ENCODE data around the gene BMP8B. TPM values are rescaled to one million over a fixed set of nuclear protein-coding genes. Genes with fewer than 3 reads are reported as not detected.

BMP8B gene
- total and polyA plus RNA-seq, 2 of the 8 experiments (the other 6 are each of a cell fraction or from before 2014, with no cell fraction given) = 0.37 to 0.50 TPM

DNA sequence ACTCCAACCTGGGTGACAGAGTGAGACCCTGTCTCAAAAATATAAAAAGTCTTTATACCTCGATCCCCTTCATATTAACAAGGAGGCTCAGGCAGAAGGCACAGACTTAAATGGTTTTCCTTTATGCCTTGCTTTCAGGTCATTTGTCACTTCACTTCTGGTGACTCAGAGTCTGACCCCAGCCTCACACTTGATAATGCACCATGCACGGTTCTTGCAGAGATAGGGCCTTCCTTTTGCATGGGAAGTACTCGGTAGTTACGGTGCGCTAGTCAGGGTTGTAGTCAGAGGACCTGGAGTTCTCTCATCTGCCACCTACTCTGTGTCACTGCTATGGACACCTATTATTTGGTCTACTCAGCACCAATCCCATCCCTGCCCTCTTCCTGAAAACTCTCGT, 43.6 kb upstream of the BMP8B start:
- no peak overlapping the region for H3K23ac ChIP-seq (ENCODE audit: insufficient read length)
- no peaks in the 10 kb centered on the region for H3K4me1 ChIP-seq (replicated peaks in 1 of 4; ENCODE audit: control insufficient read depth in 3 of 4, insufficient read depth in 4 of 4, low read length in 3 of 4)
- peaks cover 0 to 2% of the 10 kb centered on the region in 2 experiments for H4K20me1 ChIP-seq (replicated peaks in 1 of 2; ENCODE audit: control insufficient read depth in 1 of 2, insufficient read depth in 2 of 2, low read length in 2 of 2)
- no peak overlapping the region for H2BK12ac ChIP-seq (ENCODE audit: low read depth, low read length)
- no peaks in the 10 kb centered on the region for H3K23me2 ChIP-seq (ENCODE audit: low read depth, low read length)
- no peaks in the 10 kb centered on the region for H3K9me3 ChIP-seq (ENCODE audit: insufficient read depth in 2 of 2, low read depth in 1 of 2, low read length in 1 of 2)
- no peaks in the 10 kb centered on the region for H3K79me2 ChIP-seq (ENCODE audit: control insufficient read depth in 1 of 2, insufficient read depth in 2 of 2, low read length in 2 of 2)
- H4K5ac ChIP-seq (ENCODE audit: insufficient read length, low read depth, low read length) = no peak overlapping the region
- WGBS, 2 experiments (ENCODE audit: extremely low coverage in 1 of 2, insufficient coverage in 1 of 2, insufficient read length in 1 of 2, insufficient replicate concordance in 2 of 2, low coverage in 1 of 2, low lambda C conversion rate in 2 of 2, missing lambda C conversion rate in 1 of 2) = 91% methylated on average over 6 of the region's 6 CpGs; no CpG with 5 or more reads in 1 of the 2 experiments
- no peaks in the 10 kb centered on the region for H3K79me1 ChIP-seq (ENCODE audit: low read depth, low read length)
- no peak overlapping the region for H2AFZ ChIP-seq (ENCODE audit: low read length)
- no peak for TF ChIP-seq POU5F1 (IDR thresholded peaks at IDR 0.05; ENCODE audit: low read depth, low read length)
- no peak overlapping the region for H4K8ac ChIP-seq (ENCODE audit: extremely low read depth, insufficient read depth, low read length)
- no peak overlapping the region for H3K4me3 ChIP-seq (ENCODE audit: extremely low read depth in 1 of 4, insufficient read depth in 2 of 4, low read depth in 3 of 4, low read length in 4 of 4)
- no peak overlapping the region for H3K9ac ChIP-seq (replicated peaks in 1 of 4; ENCODE audit: extremely low read depth in 1 of 4, low read depth in 3 of 4, low read length in 3 of 4)
- no peak overlapping the region for H2BK15ac ChIP-seq (ENCODE audit: low read length)
- H2BK5ac ChIP-seq (ENCODE audit: low read depth, low read length) = no peak overlapping the region
- CTCF ChIA-PET (ENCODE audit: partially characterized antibody) = interaction anchor here (0.8 kb wide), 1 partner anchor 89 kb away, joined by 3 read pairs; no protein-coding TSS in a partner anchor
- H3K4me2 ChIP-seq (ENCODE audit: insufficient read depth in 1 of 2, low read depth in 2 of 2, low read length in 2 of 2) = no peak overlapping the region
- DNase-seq (ENCODE audit: low read depth in 1 of 2, low spot score in 2 of 2) (no peak), FAIRE-seq (no peak)
- no peak overlapping the region for H3K18ac ChIP-seq (ENCODE audit: extremely low read depth, low read length)
- no peak overlapping the region for H3K56ac ChIP-seq (replicated peaks; ENCODE audit: insufficient read length, low read depth, low read length)
- H3K27ac ChIP-seq (ENCODE audit: low read depth, low read length) = no peak overlapping the region
- H4K91ac ChIP-seq (replicated peaks; ENCODE audit: insufficient read length, low read length) = no peak overlapping the region
- H3K36me3 ChIP-seq (ENCODE audit: control insufficient read depth in 2 of 4, insufficient read depth in 4 of 4, low read length in 3 of 4) = no peaks in the 10 kb centered on the region
- no peak overlapping the region for H3K14ac ChIP-seq (ENCODE audit: insufficient read length)
- no peak overlapping the region for H2AK5ac ChIP-seq (ENCODE audit: low read depth, low read length)
- no peak overlapping the region for H2BK20ac ChIP-seq (ENCODE audit: low read length)
- POLR2A ChIA-PET (ENCODE audit: partially characterized antibody) = interaction anchor here (1.2 to 1.4 kb wide), 3 partner anchors 12 to 139 kb away, joined by 4 read pairs; no protein-coding TSS in a partner anchor
- H3K27me3 ChIP-seq (replicated peaks in 1 of 4; ENCODE audit: control insufficient read depth in 3 of 4, extremely low read depth in 1 of 4, insufficient read depth in 3 of 4, low read length in 3 of 4) = no peaks in the 10 kb centered on the region
- no peak overlapping the region for H2BK120ac ChIP-seq (replicated peaks; ENCODE audit: low read depth, low read length)
- H3K4ac ChIP-seq (replicated peaks; ENCODE audit: insufficient read length, low read depth, low read length) = no peak overlapping the region
